ENCODE measurements around the gene MGLL.

- TF ChIP-seq CTCF (conservative IDR thresholded peaks at IDR 0.05 in 1 of 2, IDR thresholded peaks at IDR 0.05 in 1 of 2; ENCODE audit: extremely low read depth in 1 of 2, insufficient read depth in 1 of 2, low read depth in 1 of 2, low read length in 2 of 2) = no peak
- no peak for TF ChIP-seq EZH2 (IDR thresholded peaks at IDR 0.05; ENCODE audit: borderline replicate concordance, low read length)
Measured at GRCh38 chr3:127834771-127835170, 12.5 kb upstream of the MGLL start.
